Chondrocyte (in vitro differentiated cells): ENCODE results near the gene DIP2C. TPM values are rescaled to one million over a fixed set of nuclear protein-coding genes. Genes with fewer than 3 reads are reported as not detected.

Source experiments
- DNase-seq: peaks from one replicate; pipeline ENCODE4 v3.0.0; 2021; ENCODE audit warnings: mixed read lengths, low spot score
- H3K27ac Mint-ChIP-seq: one replicate; pipeline ENCODE4 v1.8.0; 2021; ENCODE audit warnings: mild to moderate bottlenecking, moderate library complexity, mixed read lengths; ENCODE audit not compliant: unreplicated experiment
- H3K27me3 Mint-ChIP-seq: 2 replicates; pipeline ENCODE4 v1.8.0; 2021; ENCODE audit warnings: low read depth, mixed read lengths
- H3K36me3 Mint-ChIP-seq: 2 replicates; pipeline ENCODE4 v1.8.0; 2021; ENCODE audit warnings: low read depth, mixed read lengths
- H3K4me1 Mint-ChIP-seq: 2 replicates; pipeline ENCODE4 v1.8.0; 2021; ENCODE audit warnings: low read depth, mild to moderate bottlenecking, mixed read lengths
- H3K4me3 Mint-ChIP-seq: one replicate; pipeline ENCODE4 v1.8.0; 2021; ENCODE audit warnings: mild to moderate bottlenecking, moderate library complexity, mixed read lengths; ENCODE audit not compliant: unreplicated experiment
- H3K9me3 Mint-ChIP-seq: 2 replicates; pipeline ENCODE4 v1.8.0; 2021; ENCODE audit warnings: low read depth, mixed read lengths
- CTCF ChIP-seq: fragments of 200-600 bp; sonication (generic); IDR thresholded peaks from 2 replicates; pipeline ENCODE4 v1.5.0; 2021; ENCODE audit warnings: antibody characterized with exemption, mild to moderate bottlenecking, moderate library complexity
- total RNA-seq: library from RNA; stranded (reverse); gene quantifications from 3 replicates; pipeline ENCODE4 v1.2.1, GENCODE V29; 2021

DIP2C gene
- total RNA-seq, 1 donor from 2014 or later = 47.9 TPM

GRCh38 chr10:673492-673891 is 16.0 kb downstream of the DIP2C start:
- no peak overlapping the region for H3K27ac Mint-ChIP-seq

GRCh38 chr10:672992-673391 is 16.5 kb downstream of the DIP2C start:
- Mint-ChIP-seq H3K36me3 (no peaks in the 10 kb centered on the region), H3K4me1 (peaks cover 51% of the 10 kb centered on the region), H3K27ac (no peak overlapping the region), H3K4me3 (no peak overlapping the region), H3K9me3 (peaks cover 3% of the 10 kb centered on the region), H3K27me3 (no peaks in the 10 kb centered on the region)
- no peak for DNase-seq
- no peak for TF ChIP-seq CTCF

More at GRCh38 chr10:673492-673891, 16.0 kb downstream of the DIP2C start:
- peaks cover 52% of the 10 kb centered on the region for H3K4me1 Mint-ChIP-seq
- H3K27me3 Mint-ChIP-seq = no peaks in the 10 kb centered on the region
- DNase-seq = no peak
- no peaks in the 10 kb centered on the region for H3K36me3 Mint-ChIP-seq
- no peak overlapping the region for H3K4me3 Mint-ChIP-seq
- H3K9me3 Mint-ChIP-seq = peaks cover 3% of the 10 kb centered on the region
- no peak for TF ChIP-seq CTCF

GRCh38 chr10:672203-672602 is 17.3 kb downstream of the DIP2C start:
- no peak overlapping the region for H3K27ac Mint-ChIP-seq
- peaks cover 43% of the 10 kb centered on the region for H3K4me1 Mint-ChIP-seq
- H3K36me3 Mint-ChIP-seq = no peaks in the 10 kb centered on the region
- no peak for TF ChIP-seq CTCF
- no peaks in the 10 kb centered on the region for H3K27me3 Mint-ChIP-seq
- peaks cover 3% of the 10 kb centered on the region for H3K9me3 Mint-ChIP-seq
- no peak overlapping the region for H3K4me3 Mint-ChIP-seq
- DNase-seq = no peak

- Mint-ChIP-seq H3K9me3 (peaks cover 3% of the 10 kb centered on the region), H3K27me3 (no peaks in the 10 kb centered on the region), H3K36me3 (no peaks in the 10 kb centered on the region), H3K4me1 (peaks cover 34% of the 10 kb centered on the region), H3K4me3 (no peak overlapping the region), H3K27ac (no peak overlapping the region)
- TF ChIP-seq CTCF = no peak
- no peak for DNase-seq
These were observed 18.5 kb downstream of the DIP2C start for GRCh38 chr10:670990-671389.

- Mint-ChIP-seq H3K9me3 (no peaks in the 10 kb centered on the region), H3K36me3 (no peaks in the 10 kb centered on the region), H3K4me1 (peaks cover 30% of the 10 kb centered on the region), H3K27ac (no peak overlapping the region), H3K4me3 (no peak overlapping the region), H3K27me3 (no peaks in the 10 kb centered on the region)
- TF ChIP-seq CTCF = no peak
- no peak for DNase-seq
These were observed 19.4 kb downstream of the DIP2C start for GRCh38 chr10:670038-670437.
